ENCODE results near the gene C11orf21. TPM values are rescaled to one million over a fixed set of nuclear protein-coding genes. Genes with fewer than 3 reads are reported as not detected.

C11orf21 gene
- total RNA-seq, 1 donor: not detected

GRCh38 chr11:2312232-2313042 is 10.7 kb upstream of the C11orf21 start:
- TF ChIP-seq CTCF (IDR thresholded peaks at IDR 0.05; ENCODE audit: insufficient read depth, low read depth, low read length): no peak
- DNase-seq (ENCODE audit: low read depth): peak; percentile 49
- no peak overlapping the region for H3K4me3 ChIP-seq (ENCODE audit: low read depth, low read length)

GRCh38 chr11:2311353-2312133 is 9.8 kb upstream of the C11orf21 start:
- no peak overlapping the region for H3K4me3 ChIP-seq (ENCODE audit: low read depth, low read length)
- DNase-seq (ENCODE audit: low read depth): no peak
- no peak for TF ChIP-seq CTCF (IDR thresholded peaks at IDR 0.05; ENCODE audit: insufficient read depth, low read depth, low read length)

GRCh38 chr11:2310786-2311352 is 9.2 kb upstream of the C11orf21 start:
- no peak for DNase-seq (ENCODE audit: low read depth)
- TF ChIP-seq CTCF (IDR thresholded peaks at IDR 0.05; ENCODE audit: insufficient read depth, low read depth, low read length): no peak

GRCh38 chr11:2310073-2310785 is 8.5 kb upstream of the C11orf21 start:
- no peak for DNase-seq (ENCODE audit: low read depth)
- no peak for TF ChIP-seq CTCF (IDR thresholded peaks at IDR 0.05; ENCODE audit: insufficient read depth, low read depth, low read length)
- no peak overlapping the region for H3K4me3 ChIP-seq (ENCODE audit: low read depth, low read length)

More at GRCh38 chr11:2310786-2311352, 9.2 kb upstream of the C11orf21 start:
- H3K4me3 ChIP-seq (ENCODE audit: low read depth, low read length): no peak overlapping the region

- DNase-seq (ENCODE audit: low read depth): no peak
- no peak for TF ChIP-seq CTCF (IDR thresholded peaks at IDR 0.05; ENCODE audit: insufficient read depth, low read depth, low read length)
- no peak overlapping the region for H3K4me3 ChIP-seq (ENCODE audit: low read depth, low read length)
These were observed 7.7 kb upstream of the C11orf21 start for GRCh38 chr11:2309251-2310072.

- no peak overlapping the region for H3K4me3 ChIP-seq (ENCODE audit: low read depth, low read length)
- no peak for TF ChIP-seq CTCF (IDR thresholded peaks at IDR 0.05; ENCODE audit: insufficient read depth, low read depth, low read length)
- DNase-seq (ENCODE audit: low read depth): no peak
These were observed 7.0 kb upstream of the C11orf21 start for GRCh38 chr11:2308713-2309112.

Measured in fibroblast of villous mesenchyme (primary cell).